H1 (cell line): ENCODE measurements around the gene MEF2B. TPM values are rescaled to one million over a fixed set of nuclear protein-coding genes. Genes with fewer than 3 reads are reported as not detected.

Experiments
- CTCF ChIA-PET: fragments of 300-600 bp; sonication (Branson Sonifier 250); formaldehyde crosslinking; loops from one replicate; lab custom pipeline; 2021; ENCODE audit not compliant: partially characterized antibody; lab: Charles Lee
- POLR2A ChIA-PET: fragments of 300-600 bp; sonication (Branson Sonifier 250); formaldehyde crosslinking; loops from one replicate; lab custom pipeline; 2021; ENCODE audit warnings: inconsistent platforms; ENCODE audit not compliant: partially characterized antibody; lab: Charles Lee
- DNase-seq, 2 experiments: peaks; one replicate each; pipeline versions ENCODE4 v3.0.0 to v3.0.0-alpha.2; 2010 to 2022; ENCODE audit warnings: low spot score in 2 of 2, low read depth in 1 of 2, mixed read lengths in 1 of 2
- FAIRE-seq: peaks from 2 replicates; lab custom pipeline; 2011; peaks lifted over from hg19 to GRCh38; lab: Jason Lieb, UNC
- H2AFZ ChIP-seq: 2 replicates; pipeline ENCODE4 v1.8.1; 2012; ENCODE audit warnings: low read length, inconsistent platforms
- H2AK5ac ChIP-seq: 2 replicates; pipeline ENCODE4 v1.6.1; 2013; ENCODE audit warnings: low read depth, low read length
- H2BK120ac ChIP-seq: replicated peaks from 2 replicates; pipeline ENCODE3; 2013; ENCODE audit warnings: low read depth, low read length, inconsistent platforms
- H2BK12ac ChIP-seq: 2 replicates; pipeline ENCODE4 v1.6.1; 2013; ENCODE audit warnings: low read depth, low read length
- H2BK15ac ChIP-seq: 2 replicates; pipeline ENCODE4 v1.6.1; 2013; ENCODE audit warnings: low read length
- H2BK20ac ChIP-seq: 2 replicates; pipeline ENCODE4 v1.6.1; 2013; ENCODE audit warnings: low read length
- H2BK5ac ChIP-seq: 2 replicates; pipeline ENCODE4 v1.6.1; 2013; ENCODE audit warnings: low read depth, low read length
- H3K14ac ChIP-seq: 2 replicates; pipeline ENCODE4 v1.6.1; 2013; ENCODE audit warnings: inconsistent platforms; ENCODE audit not compliant: insufficient read length
- H3K18ac ChIP-seq: 2 replicates; pipeline ENCODE4 v1.6.1; 2013; ENCODE audit warnings: low read length; ENCODE audit errors: extremely low read depth
- H3K23ac ChIP-seq: 2 replicates; pipeline ENCODE4 v1.6.1; 2013; ENCODE audit warnings: inconsistent platforms; ENCODE audit not compliant: insufficient read length
- H3K23me2 ChIP-seq: 2 replicates; pipeline ENCODE4 v1.6.1; 2013; ENCODE audit warnings: low read depth, low read length
- H3K27ac ChIP-seq: 2 replicates; pipeline ENCODE4 v1.6.1; 2011; ENCODE audit warnings: low read depth, low read length, inconsistent platforms
- H3K27me3 ChIP-seq, 4 experiments: replicated peaks in 1 of 4; 1 replicate in 1 of 4; 2 replicates in 3 of 4; pipeline versions ENCODE4 v1.6.1 to v1.8.1; 2011 to 2013; ENCODE audit warnings: low read length in 3 of 4, mild to moderate bottlenecking in 3 of 4, inconsistent platforms in 2 of 4, mixed read lengths in 2 of 4, moderate library complexity in 1 of 4; ENCODE audit not compliant: control insufficient read depth in 3 of 4, insufficient read depth in 3 of 4; ENCODE audit errors: extremely low read depth in 1 of 4
- H3K36me3 ChIP-seq, 4 experiments: 2 replicates each; pipeline versions ENCODE4 v1.6.1 to v1.8.1; 2011 to 2013; ENCODE audit warnings: mild to moderate bottlenecking in 4 of 4, low read length in 3 of 4, moderate library complexity in 2 of 4, control low read depth in 1 of 4, inconsistent platforms in 1 of 4; ENCODE audit not compliant: insufficient read depth in 4 of 4, control insufficient read depth in 2 of 4
- H3K4ac ChIP-seq: replicated peaks from 2 replicates; pipeline ENCODE3; 2013; ENCODE audit warnings: low read length, low read depth, mixed read lengths, inconsistent platforms; ENCODE audit not compliant: insufficient read length
- H3K4me1 ChIP-seq, 4 experiments: replicated peaks in 1 of 4; 1 replicate in 1 of 4; 2 replicates in 3 of 4; pipeline versions ENCODE4 v1.6.1 to v1.8.1; 2011 to 2013; ENCODE audit warnings: low read length in 3 of 4, inconsistent platforms in 2 of 4, mixed read lengths in 1 of 4; ENCODE audit not compliant: insufficient read depth in 4 of 4, control insufficient read depth in 3 of 4
- H3K4me2 ChIP-seq, 2 experiments: 2 replicates each; pipeline versions ENCODE4 v1.6.1 to v1.8.1; 2011 to 2013; ENCODE audit warnings: low read depth in 2 of 2, low read length in 2 of 2, control low read depth in 1 of 2, inconsistent platforms in 1 of 2, mild to moderate bottlenecking in 1 of 2; ENCODE audit not compliant: insufficient read depth in 1 of 2
- H3K4me3 ChIP-seq, 4 experiments: fragments of 200-600, 300-600 bp in 1 of 4; sonication (generic), shearing (Covaris generic), sonication (Bioruptor Twin) in 1 of 4; 2 replicates each; pipeline versions ENCODE4 v1.5.1 to v1.8.1; 2011 to 2016; ENCODE audit warnings: low read length in 4 of 4, low read depth in 3 of 4, control low read depth in 2 of 4, inconsistent platforms in 2 of 4, mild to moderate bottlenecking in 2 of 4, mixed read lengths in 1 of 4, moderate library complexity in 1 of 4; ENCODE audit not compliant: insufficient read depth in 2 of 4; ENCODE audit errors: extremely low read depth in 1 of 4
- H3K56ac ChIP-seq: replicated peaks from 2 replicates; pipeline ENCODE3; 2013; ENCODE audit warnings: low read depth, mild to moderate bottlenecking, mixed read lengths, low read length, inconsistent platforms; ENCODE audit not compliant: insufficient read length
- H3K79me1 ChIP-seq: 2 replicates; pipeline ENCODE4 v1.6.1; 2013; ENCODE audit warnings: low read depth, low read length, control low read depth
- H3K79me2 ChIP-seq, 2 experiments: 2 replicates each; pipeline versions ENCODE4 v1.6.1 to v1.8.1; 2012 to 2013; ENCODE audit warnings: low read length in 2 of 2, mild to moderate bottlenecking in 2 of 2, inconsistent platforms in 1 of 2; ENCODE audit not compliant: insufficient read depth in 2 of 2, control insufficient read depth in 1 of 2
- H3K9ac ChIP-seq, 4 experiments: replicated peaks in 1 of 4; 1 replicate in 1 of 4; 2 replicates in 3 of 4; pipeline versions ENCODE4 v1.6.1 to v1.8.1; 2011 to 2013; ENCODE audit warnings: low read depth in 3 of 4, low read length in 3 of 4, control low read depth in 2 of 4, mild to moderate bottlenecking in 2 of 4, moderate library complexity in 2 of 4, inconsistent platforms in 1 of 4; ENCODE audit errors: extremely low read depth in 1 of 4
- H3K9me3 ChIP-seq, 2 experiments: 2 replicates each; pipeline versions ENCODE4 v1.6.1 to v1.8.1; 2012 to 2013; ENCODE audit warnings: mild to moderate bottlenecking in 2 of 2, moderate library complexity in 2 of 2, control low read depth in 1 of 2, inconsistent platforms in 1 of 2, low read depth in 1 of 2, low read length in 1 of 2, mixed read lengths in 1 of 2; ENCODE audit not compliant: insufficient read depth in 2 of 2
- H4K20me1 ChIP-seq, 2 experiments: replicated peaks in 1 of 2; 2 replicates each; pipeline versions ENCODE3 to v1.8.1; 2011 to 2013; ENCODE audit warnings: inconsistent platforms in 2 of 2, low read length in 2 of 2, mild to moderate bottlenecking in 1 of 2; ENCODE audit not compliant: insufficient read depth in 2 of 2, control insufficient read depth in 1 of 2
- H4K5ac ChIP-seq: 2 replicates; pipeline ENCODE4 v1.6.1; 2013; ENCODE audit warnings: low read length, low read depth, mixed read lengths, inconsistent platforms; ENCODE audit not compliant: insufficient read length
- H4K8ac ChIP-seq: 2 replicates; pipeline ENCODE4 v1.8.0; 2013; ENCODE audit warnings: mild to moderate bottlenecking, moderate library complexity, low read length, inconsistent platforms; ENCODE audit not compliant: insufficient read depth; ENCODE audit errors: extremely low read depth
- H4K91ac ChIP-seq: replicated peaks from 2 replicates; pipeline ENCODE3; 2013; ENCODE audit warnings: low read length, mixed read lengths, inconsistent platforms; ENCODE audit not compliant: insufficient read length
- CHD1 ChIP-seq: IDR thresholded peaks from 2 replicates; pipeline ENCODE4 v1.6.1; 2012; ENCODE audit warnings: low read depth, low read length, improper control_type of control experiment
- KDM5A ChIP-seq: fragments of 200-600 bp; IDR thresholded peaks from 2 replicates; pipeline ENCODE4 v1.7.1; 2012; ENCODE audit warnings: mild to moderate bottlenecking, low read length, inconsistent platforms, mixed read lengths
- POLR2A ChIP-seq, 2 experiments: IDR thresholded peaks; 1 replicate in 1 of 2; 2 replicates in 1 of 2; pipeline ENCODE4 v1.6.1; 2011; ENCODE audit warnings: low read depth in 2 of 2, low read length in 2 of 2, mild to moderate bottlenecking in 2 of 2; ENCODE audit errors: control extremely low read depth in 1 of 2
- POU5F1 ChIP-seq: IDR thresholded peaks from 2 replicates; pipeline ENCODE4 v1.6.1; 2011; ENCODE audit warnings: low read depth, mild to moderate bottlenecking, low read length, moderate library complexity
- RAD21 ChIP-seq, 2 experiments: IDR thresholded peaks in 1 of 2; conservative IDR thresholded peaks in 1 of 2; 2 replicates each; pipeline ENCODE4 v1.6.1; 2011; ENCODE audit warnings: low read depth in 2 of 2, low read length in 2 of 2, improper control_type of control experiment in 1 of 2, inconsistent platforms in 1 of 2, mild to moderate bottlenecking in 1 of 2, moderate library complexity in 1 of 2
- RFX5 ChIP-seq: IDR thresholded peaks from 2 replicates; pipeline ENCODE4 v1.6.1; 2011; ENCODE audit warnings: low read depth, low read length, improper control_type of control experiment, borderline replicate concordance
- SP1 ChIP-seq: IDR thresholded peaks from 2 replicates; pipeline ENCODE4 v1.6.1; 2011; ENCODE audit warnings: low read depth, low read length
- SP4 ChIP-seq: IDR thresholded peaks from 2 replicates; pipeline ENCODE4 v1.6.1; 2012; ENCODE audit warnings: low read length, inconsistent platforms
- SUZ12 ChIP-seq: fragments of 200-600 bp; sonication (generic); IDR thresholded peaks from 2 replicates; pipeline ENCODE4 v1.6.1; 2012; ENCODE audit warnings: mild to moderate bottlenecking, inconsistent platforms, low read length, moderate library complexity, mixed read lengths
- USF2 ChIP-seq: IDR thresholded peaks from 2 replicates; pipeline ENCODE4 v1.6.1; 2011; ENCODE audit warnings: low read length, improper control_type of control experiment
- WGBS, 2 experiments: shearing (Covaris generic) in 1 of 2; methylation state at CpG; one replicate each; pipeline versions ENCODE4 v1.1.6 to v1.1.7; 2013 to 2015; ENCODE audit warnings: low lambda C conversion rate in 2 of 2, mixed read lengths in 2 of 2, inconsistent platforms in 1 of 2, low coverage in 1 of 2, missing lambda C conversion rate in 1 of 2; ENCODE audit not compliant: insufficient replicate concordance in 2 of 2, insufficient coverage in 1 of 2, insufficient read length in 1 of 2; ENCODE audit errors: extremely low coverage in 1 of 2, missing lambda C conversion rate in 1 of 2; 5-methylcytosine and 5-hydroxymethylcytosine counted together
- polyA plus RNA-seq, 7 experiments: library from polyadenylated mRNA; depleted of rRNA in 3 of 7; stranded (reverse) in 5 of 7; unstranded in 2 of 7; fragments of >200 nt in 5 of 7; fragments of 200-250 nt in 2 of 7; gene quantifications; 1 replicate in 5 of 7; 2 replicates in 1 of 7; 4 replicates in 1 of 7; pipeline versions ENCODE4 v1.2.1 to v1.2.3, GENCODE V29; 2011 to 2013; ENCODE audit warnings: missing spikeins in 2 of 7, mixed read lengths in 2 of 7
- total RNA-seq: library from RNA; stranded (reverse); fragmentation: NEBNext Ultra II Directional; extraction: Animal tissue kit (Norgen Biotek cat#: 25700); gene quantifications from 2 replicates; pipeline ENCODE4 v1.2.1, GENCODE V29; 2021

The MEF2B gene
- total and polyA plus RNA-seq, 2 of the 8 experiments (the other 6 are each of a cell fraction or from before 2014, with no cell fraction given), result 2.8 to 3.7 TPM

- Histone ChIP-seq H3K18ac (peak within 1 kb of the TSS; percentile 19; the same call in 1 of the 2 replicates), H3K36me3 (no peaks in the 10 kb centered on the region), H2BK12ac (0 out of 2 replicates have a peak within 1 kb of the TSS, but pooled peaks have one; percentile 39), H3K4me2 (peak within 1 kb of the TSS; percentile 65 to 85), H2BK5ac (no peak within 1 kb of the TSS), H3K23ac (no peak within 1 kb of the TSS), H3K56ac (no peak within 1 kb of the TSS), H3K4me3 (peak within 1 kb of the TSS; percentile 41 to 90 (median 60)), H4K91ac (no peak within 1 kb of the TSS), H4K8ac (no peak within 1 kb of the TSS; the same call in 1 of the 2 replicates), H3K4me1 (peaks cover 0 to 16% (median 10%) of the 10 kb centered on the region in 4 experiments; a peak in 6 of 7 replicates), H2AFZ (no peak within 1 kb of the TSS), H3K23me2 (peaks cover 6% of the 10 kb centered on the region; the same call in 1 of the 2 replicates), H3K79me1 (no peaks in the 10 kb centered on the region), H2BK20ac (no peak within 1 kb of the TSS), H3K27me3 (peaks cover 11 to 48% (median 44%) of the 10 kb centered on the region in 4 experiments), H2BK120ac (no peak within 1 kb of the TSS), H3K14ac (no peak within 1 kb of the TSS), H2AK5ac (no peak within 1 kb of the TSS), H3K9me3 (no peaks in the 10 kb centered on the region), H4K5ac (no peak within 1 kb of the TSS), H3K79me2 (no peaks in the 10 kb centered on the region), H2BK15ac (no peak within 1 kb of the TSS), H3K4ac (no peak within 1 kb of the TSS), H4K20me1 (peaks cover 3 to 20% of the 10 kb centered on the region in 2 experiments), H3K9ac (no peak within 1 kb of the TSS), H3K27ac (no peak within 1 kb of the TSS)
- peak in 1 of 2 experiments; percentile 81 for DNase-seq
- 14% methylated on average over 29 of the region's 54 CpGs; no CpG with 5 or more reads in 1 of the 2 experiments for WGBS, 2 experiments
- POLR2A ChIA-PET, result interaction anchor here (0.6 to 7.4 kb wide), 3 partner anchors 8 to 16 kb away, joined by 3 to 45 read pairs (median 5); partner anchors contain the start of gene NR2C2AP
- no peak for FAIRE-seq
- CTCF ChIA-PET, result interaction anchor here (0.7 to 1.4 kb wide), 2 partner anchors 13 to 96 kb away, joined by 3 read pairs; no protein-coding TSS in a partner anchor
- TF ChIP-seq USF2 (no peak), RFX5 (no peak), SP1 (no peak), RAD21 (IDR thresholded peaks at IDR 0.05 in 1 of 2, conservative IDR thresholded peaks at IDR 0.05 in 1 of 2; ENCODE audit: low read depth in 2 of 2, low read length in 2 of 2) (no peak), CHD1 (no peak), POLR2A (IDR thresholded peaks at IDR 0.05; ENCODE audit: control extremely low read depth in 1 of 2, low read depth in 2 of 2, low read length in 2 of 2) (peak in 1 of 2 experiments; percentile 67; a peak in 1 of 3 replicates), SUZ12 (no peak), SP4 (no peak), KDM5A (no peak), POU5F1 (no peak)
Measured at GRCh38 chr19:19211499-19212420, 41.7 kb upstream of the MEF2B start, which contains the start of gene NCAN. Gene NCAN (plus strand): TSS chr19:19211958. CDS start chr19:19216954, 4,996 bp downstream.
